Breast epithelium (tissue), 3 donors: ENCODE data around the gene FNIP1.

Source experiments
- CTCF ChIP-seq, 3 donors: fragments of 450-650 bp; IDR thresholded peaks; one replicate each; pipeline ENCODE4 v1.5.1; 2016 to 2017; ENCODE audit warnings: antibody characterized with exemption in 3 of 3, mild to moderate bottlenecking in 3 of 3, moderate library complexity in 3 of 3
- POLR2A ChIP-seq: fragments of 450-650 bp; IDR thresholded peaks from one replicate; pipeline ENCODE4 v1.6.1; 2016; ENCODE audit warnings: antibody characterized with exemption, mild to moderate bottlenecking, moderate library complexity
- POLR2AphosphoS5 ChIP-seq, 3 donors: sonication (generic); formaldehyde crosslinking; IDR thresholded peaks; one replicate each; pipeline ENCODE4 v1.6.1; 2017; ENCODE audit warnings: antibody characterized with exemption in 3 of 3

DNA sequence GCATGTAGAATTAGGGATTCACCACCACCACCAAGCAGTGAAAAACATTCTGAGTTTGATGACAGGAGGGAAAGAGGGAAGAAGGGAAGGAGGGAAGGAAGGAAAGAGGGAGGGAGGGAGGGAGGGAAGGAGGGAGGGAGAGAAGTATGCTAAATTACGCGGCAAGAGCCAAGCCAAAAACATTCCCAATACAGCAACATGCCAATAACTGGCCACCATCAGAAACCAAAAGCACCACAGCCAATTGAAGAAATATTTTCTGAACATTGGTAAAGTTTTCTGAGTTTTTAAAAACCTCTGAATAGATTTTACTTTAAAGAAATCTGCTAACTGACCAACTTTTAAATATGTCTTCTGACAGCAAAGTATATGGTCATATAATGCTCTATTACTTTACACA, 36.0 kb downstream of the FNIP1 start:
- TF ChIP-seq CTCF (IDR thresholded peaks at IDR 0.05) (no peak), POLR2AphosphoS5 (IDR thresholded peaks at IDR 0.05) (no peak), POLR2A (no peak)
